Transverse colon (tissue), 3 donors: Measurements from ENCODE around the gene B3GNT7.

ENCODE experiments used
- CTCF ChIP-seq, 5 experiments: fragments of 200-600 bp in 3 of 5; fragments of 450-650 bp in 2 of 5; sonication (generic) in 3 of 5; IDR thresholded peaks; 1 replicate in 2 of 5; 2 replicates in 3 of 5; pipeline ENCODE4 v1.5.1; 2016 to 2017; ENCODE audit warnings: antibody characterized with exemption in 5 of 5, inconsistent platforms in 3 of 5, mild to moderate bottlenecking in 2 of 5, moderate library complexity in 1 of 5
- EP300 ChIP-seq: sonication (generic); formaldehyde crosslinking; IDR thresholded peaks from one replicate; pipeline ENCODE4 v1.6.1; 2017; ENCODE audit warnings: antibody characterized with exemption, low read depth
- POLR2A ChIP-seq: fragments of 450-650 bp; IDR thresholded peaks from one replicate; pipeline ENCODE4 v1.6.1; 2016; ENCODE audit warnings: antibody characterized with exemption, mild to moderate bottlenecking, moderate library complexity

- TF ChIP-seq EP300 (no peak), POLR2A (no peak), CTCF (IDR thresholded peaks at IDR 0.05) (no peak)
Measured at GRCh38 chr2:231387904-231388724, 7.4 kb upstream of the B3GNT7 start.
